GM10266 (cell line): ENCODE results near the gene GLRX5.
A peak's percentile ranks its signal among the peaks of the same experiment; 100 is the strongest.
"Not testable (repeated sequence)": the region's sequence is repeated elsewhere in the genome, so short reads cannot be mapped to it uniquely, and the experiment has no call there.

Source experiments
- DNase-seq: peaks from one replicate; pipeline ENCODE4 v3.0.0; 2012; ENCODE audit errors: extremely low spot score
- CTCF ChIP-seq: IDR thresholded peaks from 2 replicates; pipeline ENCODE4 v1.5.1; 2012; ENCODE audit warnings: mild to moderate bottlenecking, low read depth; ENCODE audit not compliant: control insufficient read depth, insufficient read depth; ENCODE audit errors: missing control alignments

The GLRX5 gene

GRCh38 chr14:95505030-95505589, 29.7 kb upstream of the GLRX5 start:
- no peak for TF ChIP-seq CTCF
- no peak for DNase-seq

- DNase-seq = no peak
- TF ChIP-seq CTCF = no peak
Measured at GRCh38 chr14:95507174-95507573, 27.7 kb upstream of the GLRX5 start.

DNA sequence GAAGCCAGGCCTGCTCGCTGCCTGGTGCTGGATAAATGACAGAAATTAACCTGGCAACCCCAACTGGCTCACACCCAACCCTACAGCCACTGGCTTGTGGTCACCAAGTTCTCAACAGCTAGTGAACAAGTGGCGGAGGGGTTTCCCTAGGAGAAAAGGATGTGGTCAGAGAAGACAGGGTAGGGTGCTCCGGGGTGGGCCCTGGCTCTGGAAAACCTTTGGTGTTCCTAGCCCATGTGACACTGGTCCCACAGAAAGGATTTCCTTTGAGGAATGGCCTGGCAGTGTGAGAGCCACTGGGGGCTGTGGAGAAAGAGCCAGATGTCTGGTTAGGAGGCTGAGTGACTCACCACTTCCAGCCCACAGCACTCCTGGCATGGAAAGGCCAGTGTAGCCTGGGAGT, 27.1 kb upstream of the GLRX5 start:
- DNase-seq = peak; percentile 38
- TF ChIP-seq CTCF = no peak

GRCh38 chr14:95508377-95508776, 26.5 kb upstream of the GLRX5 start:
- no peak for DNase-seq
- no peak for TF ChIP-seq CTCF

GRCh38 chr14:95509495-95509894, 25.4 kb upstream of the GLRX5 start:
- TF ChIP-seq CTCF = no peak
- no peak for DNase-seq

DNA sequence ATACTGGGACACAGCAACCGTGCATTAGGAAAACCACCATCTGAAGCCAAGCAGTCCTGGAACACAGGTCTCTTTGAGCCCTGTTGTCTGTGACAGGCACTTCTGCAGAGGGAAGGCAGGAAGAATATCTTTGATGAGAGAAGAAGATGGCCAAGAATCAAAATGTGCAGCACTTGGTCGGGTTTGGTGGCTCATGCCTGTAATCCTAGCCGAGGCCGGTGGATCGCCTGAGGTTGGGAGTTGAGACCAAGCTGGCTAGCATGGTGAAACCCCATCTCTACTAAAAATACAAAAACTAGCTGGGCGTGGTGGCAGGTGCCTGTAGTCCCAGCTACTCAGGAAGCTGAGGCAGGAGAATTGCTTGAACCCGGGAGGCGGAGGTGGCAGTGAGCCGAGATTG, 24.5 kb upstream of the GLRX5 start:
- not testable (repeated sequence) for DNase-seq

DNA sequence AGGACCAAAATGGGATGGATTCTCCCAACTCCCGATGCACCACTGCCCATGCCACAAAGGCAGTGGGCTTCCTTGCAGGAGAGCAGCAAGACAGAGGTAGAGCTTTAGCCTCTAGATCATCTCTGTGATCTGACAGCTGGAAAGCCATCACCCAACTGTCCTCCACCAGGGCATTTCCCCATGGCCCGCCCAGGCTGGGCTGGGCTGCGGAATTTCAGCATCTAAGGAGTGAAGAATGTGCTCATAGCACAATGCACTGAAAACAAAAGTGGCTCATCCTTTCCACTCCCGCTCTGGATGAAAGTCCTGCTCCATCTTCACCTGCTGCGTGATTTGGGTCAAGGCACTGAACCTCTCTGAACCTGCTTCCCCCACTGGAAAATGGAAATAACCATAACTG, 24.0 kb upstream of the GLRX5 start:
- DNase-seq = no peak
- TF ChIP-seq CTCF = no peak

GRCh38 chr14:95511687-95512086, 23.2 kb upstream of the GLRX5 start:
- TF ChIP-seq CTCF = no peak
- no peak for DNase-seq
